HFF-Myc (cell line): ENCODE data around the gene SEZ6.
"Not testable (repeated sequence)": the region's sequence is repeated elsewhere in the genome, so short reads cannot be mapped to it uniquely, and the experiment has no call there.

Experiments
- DNase-seq: peaks from one replicate; pipeline ENCODE4 v3.0.0-alpha.2; 2011; ENCODE audit warnings: low read depth; ENCODE audit errors: extremely low read depth
- H3K4me3 ChIP-seq: replicated peaks from 2 replicates; pipeline ENCODE4 v1.5.1; 2011; ENCODE audit warnings: low read depth, mild to moderate bottlenecking, control low read depth, low read length
- TF ChIP-seq, protein P1 (sequence below): IDR thresholded peaks from 2 replicates; pipeline ENCODE4 v1.5.1; 2012; ENCODE audit warnings: mild to moderate bottlenecking, low read depth, low read length, control low read depth; ENCODE audit errors: missing control alignments

The SEZ6 gene

DNA sequence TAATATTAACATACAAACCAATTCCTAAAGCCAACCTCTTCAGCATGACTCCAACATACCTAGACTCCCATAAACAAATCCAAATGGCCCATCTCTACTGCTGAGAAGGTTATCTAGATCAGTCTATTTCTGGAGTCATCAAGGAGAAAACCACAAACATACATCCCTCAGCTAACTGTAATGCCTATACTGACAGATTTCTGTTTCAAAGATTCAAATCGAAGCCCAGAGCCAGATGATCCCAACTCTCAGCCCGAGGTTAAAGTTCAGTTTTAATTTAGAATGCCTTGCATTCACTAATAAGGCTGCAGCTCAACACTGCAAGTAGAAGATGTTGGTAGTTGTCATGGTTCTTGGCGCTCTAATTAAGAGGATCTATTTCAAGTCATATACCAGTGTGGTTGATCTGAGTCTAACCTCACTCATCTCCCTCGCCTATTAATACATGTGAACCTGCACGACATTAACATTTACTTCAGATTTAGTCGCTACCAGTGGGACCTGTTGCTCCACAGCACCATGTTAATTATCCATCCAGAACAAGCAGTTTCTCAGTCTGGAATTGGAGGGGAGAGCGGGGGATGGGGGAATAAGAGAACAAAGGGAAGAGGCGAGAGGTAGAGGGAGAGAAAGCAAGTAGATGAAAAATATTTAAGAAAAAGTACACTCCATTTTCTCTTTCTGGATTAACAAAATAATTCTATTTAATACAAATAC is 69.9 kb downstream of the SEZ6 start:
- TF ChIP-seq, protein P1, sequence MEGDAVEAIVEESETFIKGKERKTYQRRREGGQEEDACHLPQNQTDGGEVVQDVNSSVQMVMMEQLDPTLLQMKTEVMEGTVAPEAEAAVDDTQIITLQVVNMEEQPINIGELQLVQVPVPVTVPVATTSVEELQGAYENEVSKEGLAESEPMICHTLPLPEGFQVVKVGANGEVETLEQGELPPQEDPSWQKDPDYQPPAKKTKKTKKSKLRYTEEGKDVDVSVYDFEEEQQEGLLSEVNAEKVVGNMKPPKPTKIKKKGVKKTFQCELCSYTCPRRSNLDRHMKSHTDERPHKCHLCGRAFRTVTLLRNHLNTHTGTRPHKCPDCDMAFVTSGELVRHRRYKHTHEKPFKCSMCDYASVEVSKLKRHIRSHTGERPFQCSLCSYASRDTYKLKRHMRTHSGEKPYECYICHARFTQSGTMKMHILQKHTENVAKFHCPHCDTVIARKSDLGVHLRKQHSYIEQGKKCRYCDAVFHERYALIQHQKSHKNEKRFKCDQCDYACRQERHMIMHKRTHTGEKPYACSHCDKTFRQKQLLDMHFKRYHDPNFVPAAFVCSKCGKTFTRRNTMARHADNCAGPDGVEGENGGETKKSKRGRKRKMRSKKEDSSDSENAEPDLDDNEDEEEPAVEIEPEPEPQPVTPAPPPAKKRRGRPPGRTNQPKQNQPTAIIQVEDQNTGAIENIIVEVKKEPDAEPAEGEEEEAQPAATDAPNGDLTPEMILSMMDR, result no peak
- DNase-seq, result no peak
- no peak overlapping the region for H3K4me3 ChIP-seq

DNA sequence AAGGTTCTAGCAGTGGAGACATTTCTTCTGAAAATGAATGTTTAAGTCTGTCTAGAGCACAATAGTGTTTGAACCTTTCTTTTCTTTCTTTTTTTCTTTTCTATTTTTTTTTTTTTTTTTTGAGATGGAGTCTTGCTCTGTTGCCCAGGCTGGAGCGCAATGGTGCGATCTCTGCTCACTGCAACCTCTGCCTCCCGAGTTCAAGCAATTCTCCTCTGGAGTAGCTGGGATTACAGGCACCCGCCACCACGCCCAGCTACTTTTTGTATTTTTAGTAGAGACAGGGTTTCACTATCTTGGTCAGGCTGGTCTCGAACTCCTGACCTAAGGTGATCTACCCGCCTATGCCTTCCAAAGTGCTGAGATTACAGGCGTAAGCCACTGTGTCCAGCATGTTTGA is 71.3 kb downstream of the SEZ6 start:
- not testable (repeated sequence) for DNase-seq

DNA sequence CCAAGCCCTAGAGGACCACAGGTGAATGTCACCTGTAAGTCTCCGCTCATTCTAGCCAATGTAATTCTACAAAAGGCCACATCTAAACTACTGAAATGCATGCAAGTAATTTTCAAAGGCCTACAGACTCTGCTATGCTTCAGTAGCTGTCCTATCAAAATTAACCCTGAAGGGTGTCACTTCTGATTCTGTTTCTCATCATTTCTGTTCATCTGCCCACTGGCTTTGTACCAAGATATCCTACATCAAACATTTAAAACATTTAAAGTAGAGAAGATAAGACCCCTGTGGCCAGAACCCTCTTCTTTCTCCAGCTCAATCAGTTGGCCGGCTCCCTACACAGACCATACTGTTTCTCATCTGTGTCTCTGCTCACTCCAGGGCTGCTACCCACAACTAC is 76.0 kb downstream of the SEZ6 start:
- no peak overlapping the region for H3K4me3 ChIP-seq
- TF ChIP-seq, protein P1, result no peak
- no peak for DNase-seq

More for the DNA sequence above, 71.3 kb downstream of the SEZ6 start:
- H3K4me3 ChIP-seq, result not testable (repeated sequence)

DNA sequence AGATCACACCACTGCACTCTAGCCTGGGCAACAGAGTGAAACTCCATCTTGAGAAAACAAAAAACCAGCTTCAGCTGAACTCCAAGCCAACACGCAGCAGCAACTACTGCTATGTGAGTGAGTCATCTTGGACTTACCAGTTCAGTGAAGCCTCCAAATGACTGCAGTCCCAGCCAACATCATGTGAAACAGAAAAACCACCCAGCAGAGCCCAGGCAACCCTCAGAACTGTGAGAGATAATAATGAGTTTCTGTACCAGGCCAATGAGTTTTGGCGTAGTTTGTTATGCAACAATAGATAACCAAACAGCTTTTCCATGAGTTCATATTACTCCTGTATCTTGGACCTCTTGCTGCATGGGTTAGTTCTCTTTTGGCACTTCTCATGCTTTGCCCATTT is 77.8 kb downstream of the SEZ6 start:
- TF ChIP-seq, protein P1, result no peak
- no peak overlapping the region for H3K4me3 ChIP-seq
- DNase-seq, result no peak

DNA sequence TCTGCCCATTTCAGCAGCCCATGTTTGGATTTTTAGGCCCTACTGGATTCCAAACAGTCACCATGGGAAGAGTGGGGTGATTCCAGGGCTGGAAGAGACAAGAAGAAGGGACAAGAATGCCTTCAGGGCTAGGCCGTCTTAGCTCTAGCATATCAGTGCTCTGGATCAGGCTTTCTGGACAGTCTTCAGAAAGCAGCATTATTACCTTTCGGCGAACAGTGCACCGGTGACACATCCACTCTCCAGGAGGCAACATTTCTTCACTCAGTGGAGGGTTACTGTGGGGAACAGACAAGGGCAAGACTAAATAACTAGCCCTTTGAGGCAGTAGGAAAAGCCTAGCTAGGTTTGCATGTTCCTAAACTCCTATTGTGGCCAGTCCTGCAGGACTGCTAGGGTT is 79.0 kb downstream of the SEZ6 start:
- no peak for DNase-seq
- TF ChIP-seq, protein P1, result no peak
- no peak overlapping the region for H3K4me3 ChIP-seq

DNA sequence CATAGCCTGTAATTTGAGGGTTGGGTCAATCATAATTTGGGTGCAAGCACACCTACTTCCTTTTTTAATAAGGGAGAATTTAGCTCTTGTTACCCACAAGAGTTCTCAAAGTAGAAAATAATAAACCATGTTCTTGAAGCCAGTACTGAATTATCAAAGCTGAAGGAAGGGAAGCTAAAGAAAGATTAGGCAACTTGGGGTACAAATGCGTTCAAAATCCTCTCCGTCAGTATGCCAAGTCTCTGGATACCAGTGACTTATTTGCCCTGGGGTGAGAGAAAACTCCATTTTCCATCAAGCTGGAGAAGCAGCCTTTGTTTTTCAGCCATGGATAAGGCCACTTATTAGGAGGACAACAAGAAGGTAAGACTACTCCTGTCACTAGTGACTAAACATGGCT is 79.5 kb downstream of the SEZ6 start:
- no peak for DNase-seq
- no peak overlapping the region for H3K4me3 ChIP-seq
- TF ChIP-seq, protein P1, result no peak

DNA sequence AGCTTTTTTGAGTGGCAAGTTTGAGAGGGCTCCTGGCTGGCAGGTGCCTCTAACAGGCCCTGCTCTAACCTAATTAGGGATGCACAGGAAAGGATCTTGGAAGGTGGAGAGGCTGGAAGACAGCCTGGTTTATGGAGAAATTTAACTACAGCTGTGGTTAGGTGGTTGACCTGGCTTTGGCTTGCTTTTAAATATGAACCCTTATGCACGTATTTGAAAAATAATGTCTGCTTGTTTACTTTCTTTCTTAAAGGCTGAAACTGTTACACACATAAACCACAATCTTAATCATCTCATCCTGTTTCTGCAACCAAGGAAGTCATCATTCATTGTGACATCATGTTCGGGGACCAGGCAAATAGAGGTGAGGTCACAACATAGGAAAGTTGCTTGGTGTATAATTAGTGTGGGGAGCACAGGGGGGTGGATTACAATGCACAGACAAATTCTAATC is 79.9 kb downstream of the SEZ6 start:
- TF ChIP-seq, protein P1, result no peak
- DNase-seq, result peak; percentile 52
- no peak overlapping the region for H3K4me3 ChIP-seq
